SH-SY5Y (cell line): ENCODE data around the gene MYZAP.

Source experiments
- GATA2 ChIP-seq: IDR thresholded peaks from 2 replicates; pipeline ENCODE4 v1.6.1; 2011; ENCODE audit warnings: mild to moderate bottlenecking, low read depth, low read length
- GATA3 ChIP-seq: IDR thresholded peaks from 2 replicates; pipeline ENCODE4 v1.6.1; 2011; ENCODE audit warnings: low read depth, mild to moderate bottlenecking, low read length, moderate library complexity

- TF ChIP-seq GATA3 (no peak), GATA2 (no peak)
Observed at GRCh38 chr15:57554063-57554811, 37.5 kb upstream of the MYZAP start.
